Esophagus muscularis mucosa (tissue), 4 donors: ENCODE results near the gene TNFAIP6. TPM values are rescaled to one million over a fixed set of nuclear protein-coding genes. Genes with fewer than 3 reads are reported as not detected.

Source experiments
- DNase-seq: peaks from one replicate; pipeline ENCODE4 v3.0.0-alpha.2; 2017; ENCODE audit errors: extremely low spot score
- H3K27ac ChIP-seq, 4 donors: fragments of 200-600 bp; sonication (generic); replicated peaks in 1 of 4; 1 replicate in 3 of 4; 2 replicates in 1 of 4; pipeline ENCODE4 v1.5.1; 2016 to 2019; ENCODE audit warnings: mild to moderate bottlenecking in 1 of 4
- H3K27me3 ChIP-seq, 4 donors: fragments of 200-600 bp; sonication (generic); one replicate each; pipeline versions ENCODE4 v1.5.1 to v1.6.0; 2016 to 2019
- H3K36me3 ChIP-seq, 4 donors: fragments of 200-600 bp; sonication (generic); one replicate each; pipeline ENCODE4 v1.5.1; 2016 to 2019
- H3K4me1 ChIP-seq, 4 donors: fragments of 200-600 bp; sonication (generic); one replicate each; pipeline ENCODE4 v1.5.1; 2016 to 2019
- H3K4me3 ChIP-seq, 4 donors: fragments of 200-600 bp; sonication (generic); 1 replicate in 2 of 4; 2 replicates in 2 of 4; pipeline ENCODE4 v1.5.1; 2016 to 2019; ENCODE audit warnings: mild to moderate bottlenecking in 4 of 4, moderate library complexity in 1 of 4
- H3K9me3 ChIP-seq, 4 donors: fragments of 200-600 bp; sonication (generic); 1 replicate in 3 of 4; 2 replicates in 1 of 4; pipeline ENCODE4 v1.5.1; 2016 to 2019
- EP300 ChIP-seq: sonication (generic); formaldehyde crosslinking; IDR thresholded peaks from one replicate; pipeline ENCODE4 v1.6.1; 2017; ENCODE audit warnings: antibody characterized with exemption
- POLR2A ChIP-seq: fragments of 450-650 bp; IDR thresholded peaks from one replicate; pipeline ENCODE4 v1.6.1; 2017; ENCODE audit warnings: antibody characterized with exemption, moderate library complexity, mild to moderate bottlenecking, low read depth
- POLR2AphosphoS5 ChIP-seq, 2 donors: sonication (generic); formaldehyde crosslinking; IDR thresholded peaks; one replicate each; pipeline ENCODE4 v1.6.1; 2017; ENCODE audit warnings: antibody characterized with exemption in 2 of 2
- WGBS: methylation state at CpG from one replicate; pipeline ENCODE4 v1.1.5; 2018; 5-methylcytosine and 5-hydroxymethylcytosine counted together
- intact Hi-C: fragments of 100-400 bp; cut with DNase I; formaldehyde crosslinking; loops from one replicate; pipeline ENCODE4 v1.15.1; 2023
- total RNA-seq, 4 donors: library from RNA; depleted of rRNA; stranded (reverse); fragments of >200 nt; gene quantifications; one replicate each; pipeline versions ENCODE4 v1.1.0 to v1.2.1, GENCODE V29; 2016
- TF ChIP-seq, protein P1 (sequence below), 3 experiments: fragments of 200-600 bp in 2 of 3; fragments of 450-650 bp in 1 of 3; sonication (generic) in 2 of 3; IDR thresholded peaks; one replicate each; pipeline ENCODE4 v1.5.1; 2017 to 2019; ENCODE audit warnings: antibody characterized with exemption in 3 of 3, mild to moderate bottlenecking in 2 of 3, moderate library complexity in 1 of 3

TNFAIP6 gene
- total RNA-seq, 4 donors from 2014 or later, result 3.5 to 13.3 (median 5.8) TPM

DNA sequence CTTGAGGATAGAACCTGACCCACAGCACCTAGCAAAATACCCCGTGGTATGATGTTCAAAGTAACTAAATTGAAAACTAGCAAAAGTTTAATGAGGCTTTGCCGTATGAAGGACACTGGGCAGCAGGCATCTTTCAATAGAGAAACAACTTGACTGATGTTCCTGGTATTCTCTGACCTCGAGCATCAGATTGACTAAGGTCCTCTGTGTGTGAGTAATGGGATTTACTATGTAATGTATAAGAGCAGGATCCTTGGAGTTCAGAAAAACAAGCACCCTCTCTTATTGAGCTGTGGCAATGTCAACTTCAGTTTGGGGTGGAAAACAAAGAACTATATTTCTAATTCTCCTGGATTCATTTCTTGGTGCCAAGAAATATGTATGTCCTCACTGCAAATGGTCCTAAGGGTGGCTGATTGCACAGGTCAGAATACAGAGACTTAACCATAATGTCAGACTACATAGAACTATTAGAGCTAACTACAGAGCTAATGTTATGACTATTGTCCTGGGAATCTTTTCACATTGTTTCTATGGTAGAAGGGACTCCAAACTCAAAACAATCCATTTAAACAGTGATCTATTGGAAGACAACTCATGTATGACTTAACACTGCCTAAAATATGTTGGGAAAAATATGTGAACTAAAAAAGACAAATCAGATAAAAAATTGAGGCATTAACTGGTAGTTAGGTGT is 4.4 kb downstream of the TNFAIP6 start:
- H3K36me3 ChIP-seq, result no peaks in the 10 kb centered on the region
- no peaks in the 10 kb centered on the region for H3K4me1 ChIP-seq
- intact Hi-C loops, result no loop called here
- no peak overlapping the region for H3K4me3 ChIP-seq
- H3K27me3 ChIP-seq, result no peaks in the 10 kb centered on the region
- no peaks in the 10 kb centered on the region for H3K9me3 ChIP-seq
- no peak overlapping the region for H3K27ac ChIP-seq
- TF ChIP-seq POLR2AphosphoS5 (IDR thresholded peaks at IDR 0.05) (no peak), EP300 (no peak), POLR2A (no peak)
- TF ChIP-seq, protein P1, sequence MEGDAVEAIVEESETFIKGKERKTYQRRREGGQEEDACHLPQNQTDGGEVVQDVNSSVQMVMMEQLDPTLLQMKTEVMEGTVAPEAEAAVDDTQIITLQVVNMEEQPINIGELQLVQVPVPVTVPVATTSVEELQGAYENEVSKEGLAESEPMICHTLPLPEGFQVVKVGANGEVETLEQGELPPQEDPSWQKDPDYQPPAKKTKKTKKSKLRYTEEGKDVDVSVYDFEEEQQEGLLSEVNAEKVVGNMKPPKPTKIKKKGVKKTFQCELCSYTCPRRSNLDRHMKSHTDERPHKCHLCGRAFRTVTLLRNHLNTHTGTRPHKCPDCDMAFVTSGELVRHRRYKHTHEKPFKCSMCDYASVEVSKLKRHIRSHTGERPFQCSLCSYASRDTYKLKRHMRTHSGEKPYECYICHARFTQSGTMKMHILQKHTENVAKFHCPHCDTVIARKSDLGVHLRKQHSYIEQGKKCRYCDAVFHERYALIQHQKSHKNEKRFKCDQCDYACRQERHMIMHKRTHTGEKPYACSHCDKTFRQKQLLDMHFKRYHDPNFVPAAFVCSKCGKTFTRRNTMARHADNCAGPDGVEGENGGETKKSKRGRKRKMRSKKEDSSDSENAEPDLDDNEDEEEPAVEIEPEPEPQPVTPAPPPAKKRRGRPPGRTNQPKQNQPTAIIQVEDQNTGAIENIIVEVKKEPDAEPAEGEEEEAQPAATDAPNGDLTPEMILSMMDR (IDR thresholded peaks at IDR 0.05), result no peak
- 86% methylated on average over 3 of the region's 3 CpGs for WGBS
- peak; percentile 24 for DNase-seq

DNA sequence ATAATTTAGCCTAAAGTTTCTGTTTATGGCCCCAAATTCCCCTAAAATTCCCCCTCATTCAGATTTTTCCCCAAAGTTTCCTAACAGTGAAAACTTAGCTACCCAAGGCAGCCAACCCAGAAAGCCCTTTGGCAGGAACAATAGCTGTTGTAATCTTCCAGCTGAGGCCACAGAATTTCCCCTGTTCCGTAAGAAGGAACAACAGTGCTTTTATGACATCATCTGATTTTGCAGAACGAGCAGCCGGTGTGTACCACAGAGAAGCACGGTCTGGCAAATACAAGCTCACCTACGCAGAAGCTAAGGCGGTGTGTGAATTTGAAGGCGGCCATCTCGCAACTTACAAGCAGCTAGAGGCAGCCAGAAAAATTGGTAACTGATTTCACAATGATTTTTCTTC is 6.3 kb downstream of the TNFAIP6 start:
- 71% methylated on average over 8 of the region's 8 CpGs for WGBS

DNA sequence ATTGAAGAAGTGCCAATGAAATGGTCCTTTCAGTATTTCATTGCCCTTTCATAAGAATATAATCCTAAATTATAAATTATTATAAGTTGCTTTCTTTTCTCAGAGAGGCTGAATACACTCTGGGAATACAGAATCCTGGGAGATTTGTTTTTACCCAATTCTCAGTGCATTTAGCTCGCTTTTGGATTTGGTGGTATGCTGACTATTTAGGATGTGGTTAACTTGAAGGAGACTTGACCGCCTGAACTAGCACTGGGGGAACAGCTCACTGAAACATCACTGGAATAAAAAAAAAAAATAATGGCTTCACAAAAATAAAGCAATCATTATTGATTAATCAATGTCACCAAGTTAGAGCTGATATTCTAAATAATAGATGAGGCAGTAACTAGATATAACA is 10.2 kb downstream of the TNFAIP6 start:
- Histone ChIP-seq H3K4me1 (no peaks in the 10 kb centered on the region), H3K36me3 (no peaks in the 10 kb centered on the region), H3K9me3 (no peaks in the 10 kb centered on the region), H3K4me3 (no peak overlapping the region), H3K27ac (no peak overlapping the region), H3K27me3 (no peaks in the 10 kb centered on the region)
- 97% methylated on average over 2 of the region's 2 CpGs for WGBS
- DNase-seq, result no peak
- TF ChIP-seq POLR2A, result no peak
- TF ChIP-seq, protein P1 (IDR thresholded peaks at IDR 0.05), result no peak
- TF ChIP-seq POLR2AphosphoS5 (IDR thresholded peaks at IDR 0.05), result no peak
- no peak for TF ChIP-seq EP300
- intact Hi-C loops, result no loop called here

More for the DNA sequence above, 6.3 kb downstream of the TNFAIP6 start:
- H3K36me3 ChIP-seq, result no peaks in the 10 kb centered on the region
- TF ChIP-seq POLR2AphosphoS5 (IDR thresholded peaks at IDR 0.05) (peak; percentile 12 to 23), POLR2A (no peak)
- peak; percentile 91 for DNase-seq
- H3K27me3 ChIP-seq, result no peaks in the 10 kb centered on the region
- H3K4me1 ChIP-seq, result no peaks in the 10 kb centered on the region
- H3K27ac ChIP-seq, result peak overlapping the region in 1 of 4 donors; percentile 18
- no peak overlapping the region for H3K4me3 ChIP-seq
- intact Hi-C loops, result no loop called here
- no peaks in the 10 kb centered on the region for H3K9me3 ChIP-seq

DNA sequence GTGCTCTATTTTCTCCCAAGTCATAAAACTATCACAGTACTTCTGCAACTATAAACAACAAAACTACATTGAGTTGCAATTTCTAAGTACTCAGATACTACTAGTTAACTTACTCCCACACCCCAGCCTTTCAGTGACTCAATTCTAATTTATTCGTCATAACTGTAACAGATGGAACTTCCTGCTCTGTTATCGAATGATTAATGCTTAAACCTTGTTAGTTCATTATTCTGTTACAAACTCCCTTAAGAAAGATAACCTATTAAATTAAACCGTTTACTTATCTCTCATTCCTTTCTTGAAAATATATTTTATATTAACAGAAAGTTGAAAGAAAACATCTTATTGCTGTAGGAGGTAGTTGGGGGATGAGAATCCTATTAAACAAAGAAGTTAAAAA is 17.0 kb downstream of the TNFAIP6 start:
- no peak overlapping the region for H3K4me3 ChIP-seq
- no peaks in the 10 kb centered on the region for H3K9me3 ChIP-seq
- H3K27me3 ChIP-seq, result no peaks in the 10 kb centered on the region
- no peaks in the 10 kb centered on the region for H3K4me1 ChIP-seq
- DNase-seq, result no peak
- H3K36me3 ChIP-seq, result no peaks in the 10 kb centered on the region
- H3K27ac ChIP-seq, result no peak overlapping the region
- TF ChIP-seq POLR2AphosphoS5 (IDR thresholded peaks at IDR 0.05), result no peak
- no peak for TF ChIP-seq POLR2A
- TF ChIP-seq, protein P1 (IDR thresholded peaks at IDR 0.05), result no peak
- TF ChIP-seq EP300, result no peak
- intact Hi-C loops, result no loop called here
- 44% methylated on average over 3 of the region's 3 CpGs for WGBS

DNA sequence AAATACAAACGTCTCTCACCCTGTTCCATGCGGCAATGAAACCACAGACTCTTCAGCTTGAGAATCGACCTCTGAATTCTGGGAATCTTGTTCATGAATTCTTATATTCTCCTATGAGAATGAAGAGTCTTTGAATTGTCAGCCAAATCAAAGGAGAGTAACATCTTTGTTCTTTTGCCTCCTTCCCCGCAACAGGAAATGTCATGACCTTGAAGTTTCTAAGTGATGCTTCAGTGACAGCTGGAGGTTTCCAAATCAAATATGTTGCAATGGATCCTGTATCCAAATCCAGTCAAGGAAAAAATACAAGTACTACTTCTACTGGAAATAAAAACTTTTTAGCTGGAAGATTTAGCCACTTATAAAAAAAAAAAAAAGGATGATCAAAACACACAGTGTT is 21.8 kb downstream of the TNFAIP6 start:
- Histone ChIP-seq H3K4me3 (no peak overlapping the region), H3K27ac (peak overlapping the region in 1 of 4 donors; percentile 7), H3K36me3 (no peaks in the 10 kb centered on the region), H3K27me3 (no peaks in the 10 kb centered on the region), H3K4me1 (no peaks in the 10 kb centered on the region), H3K9me3 (no peaks in the 10 kb centered on the region)
- intact Hi-C loops, result no loop called here
- TF ChIP-seq, protein P1 (IDR thresholded peaks at IDR 0.05), result no peak
- TF ChIP-seq POLR2AphosphoS5 (IDR thresholded peaks at IDR 0.05), result no peak
- TF ChIP-seq EP300, result no peak
- TF ChIP-seq POLR2A, result no peak
- no peak for DNase-seq
- WGBS, result 61% methylated on average over 4 of the region's 4 CpGs
